Memory B cell (primary cell): Measurements from ENCODE around the gene FTH1.
A peak's percentile ranks its signal among the peaks of the same experiment; 100 is the strongest.
"Not testable (repeated sequence)": the region's sequence is repeated elsewhere in the genome, so short reads cannot be mapped to it uniquely, and the experiment has no call there.

Experiments
- ATAC-seq: fragments of 150-1000 bp; cut with Tn5 transposase; 2 replicates; pipeline ENCODE4 v1.10.0; 2021; ENCODE audit warnings: low read depth, mild to moderate bottlenecking, moderate library complexity
- DNase-seq, 2 donors: peaks; one replicate each; pipeline ENCODE4 v3.0.0; 2022; ENCODE audit warnings: low spot score in 2 of 2
- H3K27ac Mint-ChIP-seq: one replicate; pipeline ENCODE4 v1.8.0; 2022; ENCODE audit warnings: mild to moderate bottlenecking, moderate library complexity, mixed read lengths
- H3K27me3 Mint-ChIP-seq: one replicate; pipeline ENCODE4 v1.8.0; 2022; ENCODE audit warnings: mixed read lengths
- H3K36me3 Mint-ChIP-seq: one replicate; pipeline ENCODE4 v1.8.0; 2022; ENCODE audit warnings: mild to moderate bottlenecking, mixed read lengths
- H3K4me1 Mint-ChIP-seq: one replicate; pipeline ENCODE4 v1.8.0; 2022; ENCODE audit warnings: mixed read lengths
- H3K4me3 Mint-ChIP-seq: one replicate; pipeline ENCODE4 v1.8.0; 2022; ENCODE audit warnings: mild to moderate bottlenecking, moderate library complexity, mixed read lengths
- H3K9me3 Mint-ChIP-seq: one replicate; pipeline ENCODE4 v1.8.0; 2022; ENCODE audit warnings: mixed read lengths

Gene FTH1

GRCh38 chr11:61972672-61973475 is 5.4 kb upstream of the FTH1 start:
- Mint-ChIP-seq H3K9me3 (no peaks in the 10 kb centered on the region), H3K27me3 (no peaks in the 10 kb centered on the region), H3K27ac (no peak overlapping the region), H3K36me3 (no peaks in the 10 kb centered on the region), H3K4me3 (no peak overlapping the region), H3K4me1 (peaks cover 33% of the 10 kb centered on the region)
- ATAC-seq, result no peak
- DNase-seq, result no peak

- H3K27me3 Mint-ChIP-seq, result no peaks in the 10 kb centered on the region
- no peaks in the 10 kb centered on the region for H3K36me3 Mint-ChIP-seq
- no peak for ATAC-seq
- no peak overlapping the region for H3K4me3 Mint-ChIP-seq
- H3K9me3 Mint-ChIP-seq, result no peaks in the 10 kb centered on the region
- no peak overlapping the region for H3K27ac Mint-ChIP-seq
- H3K4me1 Mint-ChIP-seq, result peaks cover 33% of the 10 kb centered on the region
- no peak for DNase-seq
These were observed 4.8 kb upstream of the FTH1 start for GRCh38 chr11:61972112-61972671.

- Mint-ChIP-seq H3K27ac (peak overlapping the region; percentile 56), H3K4me3 (peak overlapping the region; percentile 32), H3K9me3 (no peaks in the 10 kb centered on the region), H3K4me1 (peaks cover 33% of the 10 kb centered on the region), H3K27me3 (no peaks in the 10 kb centered on the region), H3K36me3 (no peaks in the 10 kb centered on the region)
- DNase-seq (no peak), ATAC-seq (no peak)
These were observed 4.0 kb upstream of the FTH1 start for GRCh38 chr11:61971248-61972111.

GRCh38 chr11:61969838-61970662 is 2.6 kb upstream of the FTH1 start:
- H3K4me3 Mint-ChIP-seq, result no peak overlapping the region
- peaks cover 35% of the 10 kb centered on the region for H3K4me1 Mint-ChIP-seq
- DNase-seq (no peak), ATAC-seq (no peak)
- H3K27ac Mint-ChIP-seq, result peak overlapping the region; percentile 35
- peaks cover 6% of the 10 kb centered on the region for H3K36me3 Mint-ChIP-seq
- H3K9me3 Mint-ChIP-seq, result no peaks in the 10 kb centered on the region
- H3K27me3 Mint-ChIP-seq, result no peaks in the 10 kb centered on the region

- Mint-ChIP-seq H3K4me3 (peak overlapping the region; percentile 66), H3K36me3 (peaks cover 9% of the 10 kb centered on the region), H3K27ac (no peak overlapping the region), H3K27me3 (no peaks in the 10 kb centered on the region), H3K9me3 (no peaks in the 10 kb centered on the region), H3K4me1 (peaks cover 37% of the 10 kb centered on the region)
- DNase-seq (no peak), ATAC-seq (no peak)
These were observed 1.9 kb upstream of the FTH1 start for GRCh38 chr11:61969391-61969758.

- Mint-ChIP-seq H3K9me3 (no peaks in the 10 kb centered on the region), H3K27me3 (no peaks in the 10 kb centered on the region), H3K4me1 (peaks cover 39% of the 10 kb centered on the region), H3K4me3 (no peak overlapping the region), H3K27ac (peak overlapping the region; percentile 94), H3K36me3 (peaks cover 11% of the 10 kb centered on the region)
- DNase-seq (no peak), ATAC-seq (no peak)
These were observed 1.4 kb upstream of the FTH1 start for GRCh38 chr11:61968758-61969390.

GRCh38 chr11:61967924-61968757 is 707 bp upstream of the FTH1 start:
- peak; percentile 3 for ATAC-seq
- H3K27ac Mint-ChIP-seq, result peak overlapping the region; percentile 94
- H3K4me1 Mint-ChIP-seq, result peaks cover 40% of the 10 kb centered on the region
- no peaks in the 10 kb centered on the region for H3K27me3 Mint-ChIP-seq
- no peaks in the 10 kb centered on the region for H3K9me3 Mint-ChIP-seq
- DNase-seq, result peak; percentile 48 to 67
- peak overlapping the region; percentile 91 for H3K4me3 Mint-ChIP-seq
- peaks cover 14% of the 10 kb centered on the region for H3K36me3 Mint-ChIP-seq

GRCh38 chr11:61966734-61967115 is 709 bp downstream of the FTH1 start:
- Mint-ChIP-seq H3K36me3 (peaks cover 14% of the 10 kb centered on the region), H3K4me3 (peak overlapping the region; percentile 91), H3K27ac (peak overlapping the region; percentile 94), H3K27me3 (no peaks in the 10 kb centered on the region), H3K9me3 (no peaks in the 10 kb centered on the region), H3K4me1 (peaks cover 43% of the 10 kb centered on the region)
- DNase-seq (no peak), ATAC-seq (no peak)

- H3K9me3 Mint-ChIP-seq, H3K27me3 Mint-ChIP-seq, DNase-seq, ATAC-seq: not testable (repeated sequence)
- Mint-ChIP-seq H3K36me3 (peaks cover 14% of the 10 kb centered on the region), H3K4me3 (peak overlapping the region; percentile 91), H3K27ac (peak overlapping the region; percentile 94), H3K4me1 (peaks cover 31% of the 10 kb centered on the region)
These were observed 2.7 kb downstream of the FTH1 start for GRCh38 chr11:61964666-61965271.

GRCh38 chr11:61964058-61964665 is 3.3 kb downstream of the FTH1 start:
- DNase-seq, result no peak
- H3K4me1 Mint-ChIP-seq, result peaks cover 30% of the 10 kb centered on the region

GRCh38 chr11:61963282-61964057 is 4.0 kb downstream of the FTH1 start:
- peaks cover 37% of the 10 kb centered on the region for H3K4me1 Mint-ChIP-seq
- ATAC-seq, result peak; percentile 44
- no peaks in the 10 kb centered on the region for H3K27me3 Mint-ChIP-seq
- H3K4me3 Mint-ChIP-seq, result peak overlapping the region; percentile 71
- peak; percentile 52 to 70 for DNase-seq
- peaks cover 18% of the 10 kb centered on the region for H3K36me3 Mint-ChIP-seq
- peak overlapping the region; percentile 94 for H3K27ac Mint-ChIP-seq
- H3K9me3 Mint-ChIP-seq, result no peaks in the 10 kb centered on the region

More at GRCh38 chr11:61964058-61964665, 3.3 kb downstream of the FTH1 start:
- no peak for ATAC-seq
- no peaks in the 10 kb centered on the region for H3K27me3 Mint-ChIP-seq
- H3K9me3 Mint-ChIP-seq, result no peaks in the 10 kb centered on the region
- H3K4me3 Mint-ChIP-seq, result no peak overlapping the region
- peak overlapping the region; percentile 94 for H3K27ac Mint-ChIP-seq
- H3K36me3 Mint-ChIP-seq, result peaks cover 14% of the 10 kb centered on the region
